Parathyroid adenoma (tissue), 2 donors: ENCODE results near the gene ATP6V1C2.
A peak's percentile ranks its signal among the peaks of the same experiment; 100 is the strongest.

Experiments
- H2AFZ ChIP-seq: fragments of 300-600 bp; sonication (generic); one replicate; pipeline ENCODE4 v1.7.0; 2017; ENCODE audit warnings: antibody characterized with exemption, mild to moderate bottlenecking
- H3K27ac ChIP-seq: fragments of 300-600 bp; sonication (generic); one replicate; pipeline ENCODE4 v1.7.0; 2017
- H3K27me3 ChIP-seq: fragments of 300-600 bp; sonication (generic); one replicate; pipeline ENCODE4 v1.7.0; 2017; ENCODE audit warnings: low read length; ENCODE audit not compliant: control insufficient read depth, insufficient read depth
- H3K36me3 ChIP-seq: fragments of 300-600 bp; sonication (generic); one replicate; pipeline ENCODE4 v1.7.0; 2017; ENCODE audit warnings: low read length; ENCODE audit not compliant: control insufficient read depth, insufficient read depth
- H3K4me1 ChIP-seq: fragments of 300-600 bp; sonication (generic); one replicate; pipeline ENCODE4 v1.7.0; 2017; ENCODE audit warnings: control low read depth
- H3K4me2 ChIP-seq: fragments of 300-600 bp; sonication (generic); one replicate; pipeline ENCODE4 v1.7.0; 2017; ENCODE audit warnings: low read length
- H3K4me3 ChIP-seq: fragments of 300-600 bp; sonication (generic); one replicate; pipeline ENCODE4 v1.7.0; 2017; ENCODE audit warnings: low read depth, low read length
- H3K79me2 ChIP-seq: fragments of 300-600 bp; sonication (generic); one replicate; pipeline ENCODE4 v1.7.0; 2017; ENCODE audit warnings: control low read depth
- H3K9ac ChIP-seq: fragments of 300-600 bp; sonication (generic); one replicate; pipeline ENCODE4 v1.7.0; 2017; ENCODE audit warnings: mild to moderate bottlenecking
- H3K9me3 ChIP-seq: fragments of 300-600 bp; sonication (generic); one replicate; pipeline ENCODE4 v1.7.0; 2017; ENCODE audit warnings: low read length; ENCODE audit not compliant: control insufficient read depth
- TF ChIP-seq, protein P1 (sequence below): fragments of 300-600 bp; sonication (generic); IDR thresholded peaks from one replicate; pipeline ENCODE4 v1.7.0; 2017; ENCODE audit warnings: antibody characterized with exemption, mild to moderate bottlenecking
- donor health status: primary hyperparathyroidism.

ATP6V1C2 gene

GRCh38 chr2:10721396-10722251 is at the start of gene ATP6V1C2:
ATP6V1C2 (plus strand) TSS chr2:10721630; CDS start chr2:10722850, 1,220 bp downstream.
- H3K9me3 ChIP-seq: no peaks in the 10 kb centered on the region
- peaks cover 5% of the 10 kb centered on the region for H3K4me1 ChIP-seq
- no peaks in the 10 kb centered on the region for H3K79me2 ChIP-seq
- TF ChIP-seq, protein P1, sequence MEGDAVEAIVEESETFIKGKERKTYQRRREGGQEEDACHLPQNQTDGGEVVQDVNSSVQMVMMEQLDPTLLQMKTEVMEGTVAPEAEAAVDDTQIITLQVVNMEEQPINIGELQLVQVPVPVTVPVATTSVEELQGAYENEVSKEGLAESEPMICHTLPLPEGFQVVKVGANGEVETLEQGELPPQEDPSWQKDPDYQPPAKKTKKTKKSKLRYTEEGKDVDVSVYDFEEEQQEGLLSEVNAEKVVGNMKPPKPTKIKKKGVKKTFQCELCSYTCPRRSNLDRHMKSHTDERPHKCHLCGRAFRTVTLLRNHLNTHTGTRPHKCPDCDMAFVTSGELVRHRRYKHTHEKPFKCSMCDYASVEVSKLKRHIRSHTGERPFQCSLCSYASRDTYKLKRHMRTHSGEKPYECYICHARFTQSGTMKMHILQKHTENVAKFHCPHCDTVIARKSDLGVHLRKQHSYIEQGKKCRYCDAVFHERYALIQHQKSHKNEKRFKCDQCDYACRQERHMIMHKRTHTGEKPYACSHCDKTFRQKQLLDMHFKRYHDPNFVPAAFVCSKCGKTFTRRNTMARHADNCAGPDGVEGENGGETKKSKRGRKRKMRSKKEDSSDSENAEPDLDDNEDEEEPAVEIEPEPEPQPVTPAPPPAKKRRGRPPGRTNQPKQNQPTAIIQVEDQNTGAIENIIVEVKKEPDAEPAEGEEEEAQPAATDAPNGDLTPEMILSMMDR: no peak
- no peaks in the 10 kb centered on the region for H3K27me3 ChIP-seq
- no peak within 1 kb of the TSS for H3K27ac ChIP-seq
- H3K9ac ChIP-seq: no peak within 1 kb of the TSS
- H2AFZ ChIP-seq: peak within 1 kb of the TSS; percentile 62
- no peaks in the 10 kb centered on the region for H3K36me3 ChIP-seq
- peak within 1 kb of the TSS; percentile 88 for H3K4me2 ChIP-seq
- peak within 1 kb of the TSS; percentile 55 for H3K4me3 ChIP-seq

- H2AFZ ChIP-seq: no peak overlapping the region
- H3K79me2 ChIP-seq: no peaks in the 10 kb centered on the region
- no peaks in the 10 kb centered on the region for H3K4me1 ChIP-seq
- no peaks in the 10 kb centered on the region for H3K36me3 ChIP-seq
- TF ChIP-seq, protein P1: no peak
- H3K9ac ChIP-seq: no peak overlapping the region
- no peak overlapping the region for H3K4me2 ChIP-seq
- H3K27me3 ChIP-seq: no peaks in the 10 kb centered on the region
- H3K27ac ChIP-seq: no peak overlapping the region
- no peaks in the 10 kb centered on the region for H3K9me3 ChIP-seq
- H3K4me3 ChIP-seq: no peak overlapping the region
Measured at GRCh38 chr2:10675131-10675530, 46.3 kb upstream of the ATP6V1C2 start.

DNA sequence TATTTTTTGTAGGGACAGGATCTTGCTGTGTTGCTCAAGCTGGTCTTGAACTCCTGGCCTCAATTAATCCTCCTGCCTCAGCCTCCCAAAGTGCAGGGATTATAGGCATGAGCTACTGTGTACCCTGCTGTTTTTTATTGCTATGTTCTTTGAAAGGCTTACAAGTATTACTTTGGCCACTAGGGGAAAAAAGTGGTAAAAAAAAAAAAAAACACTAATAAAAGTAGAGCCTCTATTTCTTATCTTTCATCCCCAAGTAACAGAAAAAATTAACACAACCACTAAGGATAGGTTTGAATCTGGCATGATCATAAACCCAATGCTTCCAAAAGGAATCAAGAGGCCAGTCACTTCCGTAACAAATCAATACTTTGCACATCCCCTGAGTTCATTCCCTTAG is 43.2 kb upstream of the ATP6V1C2 start:
- TF ChIP-seq, protein P1: no peak
- Histone ChIP-seq H3K36me3 (no peaks in the 10 kb centered on the region), H3K4me2 (no peak overlapping the region)

GRCh38 chr2:10680214-10680613 is 41.2 kb upstream of the ATP6V1C2 start:
- no peaks in the 10 kb centered on the region for H3K9me3 ChIP-seq
- H3K79me2 ChIP-seq: no peaks in the 10 kb centered on the region
- H3K4me3 ChIP-seq: no peak overlapping the region
- H3K9ac ChIP-seq: no peak overlapping the region
- H3K4me1 ChIP-seq: no peaks in the 10 kb centered on the region
- no peaks in the 10 kb centered on the region for H3K36me3 ChIP-seq
- no peak overlapping the region for H3K27ac ChIP-seq
- no peak overlapping the region for H2AFZ ChIP-seq
- TF ChIP-seq, protein P1: no peak
- no peak overlapping the region for H3K4me2 ChIP-seq
- no peaks in the 10 kb centered on the region for H3K27me3 ChIP-seq

More for the DNA sequence above, 43.2 kb upstream of the ATP6V1C2 start:
- Histone ChIP-seq H3K4me3 (no peak overlapping the region), H3K9ac (no peak overlapping the region), H2AFZ (no peak overlapping the region), H3K9me3 (no peaks in the 10 kb centered on the region), H3K79me2 (no peaks in the 10 kb centered on the region), H3K4me1 (no peaks in the 10 kb centered on the region), H3K27me3 (no peaks in the 10 kb centered on the region), H3K27ac (no peak overlapping the region)

- no peak overlapping the region for H2AFZ ChIP-seq
- no peaks in the 10 kb centered on the region for H3K27me3 ChIP-seq
- H3K9me3 ChIP-seq: no peaks in the 10 kb centered on the region
- no peak overlapping the region for H3K4me3 ChIP-seq
- TF ChIP-seq, protein P1: no peak
- no peaks in the 10 kb centered on the region for H3K79me2 ChIP-seq
- H3K9ac ChIP-seq: no peak overlapping the region
- no peaks in the 10 kb centered on the region for H3K36me3 ChIP-seq
- H3K4me1 ChIP-seq: no peaks in the 10 kb centered on the region
- no peak overlapping the region for H3K27ac ChIP-seq
- no peak overlapping the region for H3K4me2 ChIP-seq
Measured at GRCh38 chr2:10680957-10681356, 40.5 kb upstream of the ATP6V1C2 start.
